GM19328 (cell line): ENCODE measurements around the gene TWIST2.

Experiments
- ATAC-seq: cut with Tn5 transposase; IDR thresholded peaks from one replicate; pipeline ENCODE4 v1.9.1; 2021; ENCODE audit warnings: mild to moderate bottlenecking, moderate library complexity; ENCODE audit not compliant: unreplicated experiment

TWIST2 gene

DNA sequence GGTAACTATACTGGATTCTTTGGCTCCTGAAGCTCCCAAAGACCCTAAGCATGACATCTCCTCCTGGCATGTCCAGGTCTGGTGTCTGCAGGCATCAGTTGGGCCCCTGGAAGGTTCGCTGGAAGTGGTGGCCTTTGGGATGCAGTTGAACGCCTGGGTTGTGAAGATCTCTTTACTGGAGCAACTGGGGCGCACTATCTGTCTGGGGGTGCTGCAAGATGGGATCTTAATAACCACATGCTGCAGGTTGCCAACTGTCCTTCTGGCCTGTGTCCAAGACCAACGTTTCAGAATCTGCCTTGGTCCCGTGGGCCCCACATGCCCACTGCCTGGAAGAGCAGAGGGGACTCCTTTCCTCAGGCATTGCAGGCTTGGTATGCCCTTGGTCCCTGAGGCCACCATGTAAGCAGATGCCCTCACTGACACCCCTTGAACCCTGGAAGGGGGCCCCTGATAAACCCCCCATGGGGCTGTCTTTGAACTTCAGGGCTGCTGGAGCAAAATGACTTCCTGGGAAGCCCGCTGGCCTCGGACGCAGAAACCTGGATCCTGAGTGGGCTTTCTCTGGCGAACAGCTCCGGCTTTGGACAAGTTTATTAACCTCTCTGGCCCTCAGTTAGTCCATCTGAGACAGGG lies 101.9 kb downstream of the TWIST2 start:
- no peak for ATAC-seq

DNA sequence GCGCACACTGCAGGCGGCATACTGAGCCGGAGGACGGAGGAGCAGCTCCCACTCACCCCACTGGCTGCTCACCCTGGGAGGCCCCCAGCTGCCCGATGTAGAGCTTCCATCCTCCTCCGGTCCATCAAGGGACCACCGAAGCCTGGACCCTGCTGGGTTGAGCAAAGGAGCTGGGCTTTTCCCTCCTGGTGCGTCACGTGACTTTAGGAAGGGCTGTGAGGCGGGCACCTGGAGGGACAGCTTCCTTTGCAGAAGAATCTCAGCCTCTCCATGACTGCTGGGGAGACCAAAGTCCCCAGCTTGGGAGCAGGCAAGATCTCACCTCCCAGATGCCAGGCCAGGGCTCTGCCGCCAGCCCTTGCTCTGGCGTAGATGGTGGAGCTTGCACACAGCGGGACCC lies 102.7 kb downstream of the TWIST2 start:
- ATAC-seq = no peak

GRCh38 chr2:238952261-238952919 lies 104.5 kb downstream of the TWIST2 start:
- no peak for ATAC-seq

- ATAC-seq = no peak
These were observed 107.1 kb downstream of the TWIST2 start for GRCh38 chr2:238954841-238955591.

DNA sequence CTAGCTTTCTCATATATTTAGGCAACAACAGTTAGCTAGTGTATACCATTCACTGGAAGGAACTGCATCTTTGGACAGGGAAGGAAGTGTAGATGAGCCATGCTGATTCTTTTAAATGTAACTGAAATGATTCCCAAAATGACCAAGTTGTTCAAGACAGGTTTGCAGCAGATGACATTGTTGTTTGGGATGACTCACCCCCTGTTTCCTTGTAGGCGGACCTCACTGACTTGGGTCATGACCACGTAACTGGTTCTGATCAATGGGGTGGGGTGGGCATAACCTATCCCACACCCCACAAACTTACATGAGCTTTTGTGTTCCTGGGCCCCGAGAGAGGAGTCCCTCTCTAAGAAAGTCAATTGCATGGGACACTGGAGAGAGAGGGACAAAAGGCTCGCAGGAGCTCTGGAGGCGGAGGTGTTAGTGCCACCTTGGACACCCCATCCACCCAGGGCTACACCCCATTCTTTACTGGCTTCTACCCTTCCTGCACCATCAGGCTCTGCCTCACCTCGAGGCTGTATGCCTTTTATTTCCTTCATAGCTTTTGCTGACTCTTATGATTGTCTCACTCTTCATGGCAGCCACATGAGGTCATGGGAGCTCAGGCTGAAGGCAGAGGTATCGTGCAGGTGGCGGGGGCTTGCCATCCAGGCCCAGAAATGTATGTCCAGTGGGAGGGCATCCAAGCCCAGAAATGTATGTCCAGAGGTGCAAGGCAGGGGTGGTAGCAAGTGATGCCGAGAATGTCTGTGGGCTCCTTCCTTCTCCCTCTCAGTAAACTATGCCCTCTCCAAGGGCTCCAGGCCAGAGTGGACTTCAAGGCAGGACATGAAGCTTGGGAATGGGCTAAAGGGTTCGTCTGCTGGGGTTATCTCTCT lies 108.0 kb downstream of the TWIST2 start:
- ATAC-seq = no peak

- ATAC-seq = no peak
These were observed 108.8 kb downstream of the TWIST2 start for GRCh38 chr2:238956676-238957075.
